GM23338 (cell line): Measurements from ENCODE around the gene TCTN3. TPM values are rescaled to one million over a fixed set of nuclear protein-coding genes. Genes with fewer than 3 reads are reported as not detected.

Source experiments
- ATAC-seq: fragments of 200-7000 bp; cut with Tn5 transposase; 3 replicates; pipeline ENCODE4 v1.9.1; 2020
- DNase-seq: peaks from one replicate; pipeline ENCODE4 v3.0.0-alpha.2; 2015; ENCODE audit warnings: low spot score
- H2AFZ ChIP-seq: fragments of 200-600 bp; sonication (generic); 2 replicates; pipeline ENCODE4 v1.8.0; 2016; ENCODE audit warnings: antibody characterized with exemption, mild to moderate bottlenecking, moderate library complexity
- H3F3A ChIP-seq: fragments of 200-600 bp; sonication (generic); replicated peaks from 2 replicates; pipeline ENCODE4 v1.8.0; 2017; ENCODE audit warnings: antibody characterized with exemption, mixed run types, low read depth
- H3K27ac ChIP-seq: fragments of 200-600 bp; sonication (generic); 2 replicates; pipeline ENCODE4 v1.6.1; 2016; ENCODE audit warnings: low read depth
- H3K27me3 ChIP-seq: fragments of 200-600 bp; sonication (generic); 2 replicates; pipeline ENCODE4 v1.8.0; 2016; ENCODE audit warnings: mild to moderate bottlenecking, mixed run types, moderate library complexity; ENCODE audit not compliant: insufficient read depth
- H3K36me3 ChIP-seq: fragments of 200-600 bp; sonication (generic); 2 replicates; pipeline ENCODE4 v1.8.0; 2016; ENCODE audit warnings: mild to moderate bottlenecking; ENCODE audit not compliant: insufficient read depth
- H3K4me1 ChIP-seq: fragments of 200-600 bp; sonication (generic); 2 replicates; pipeline ENCODE4 v1.8.0; 2016; ENCODE audit warnings: mild to moderate bottlenecking, moderate library complexity; ENCODE audit not compliant: insufficient read depth
- H3K4me2 ChIP-seq: fragments of 200-600 bp; sonication (generic); 2 replicates; pipeline ENCODE4 v1.7.1; 2017; ENCODE audit warnings: mixed run types
- H3K4me3 ChIP-seq: fragments of 200-600 bp; sonication (generic); 2 replicates; pipeline ENCODE4 v1.6.1; 2016; ENCODE audit warnings: mixed run types
- H3K79me2 ChIP-seq: fragments of 200-600 bp; sonication (generic); replicated peaks from 2 replicates; pipeline ENCODE4 v1.8.0; 2017; ENCODE audit warnings: mild to moderate bottlenecking; ENCODE audit not compliant: insufficient read depth
- H3K9me2 ChIP-seq: fragments of 200-600 bp; sonication (generic); 2 replicates; pipeline ENCODE4 v1.8.0; 2017; ENCODE audit not compliant: insufficient read depth
- H4K20me1 ChIP-seq: fragments of 200-600 bp; sonication (generic); replicated peaks from 2 replicates; pipeline ENCODE4 v1.8.0; 2017; ENCODE audit warnings: mild to moderate bottlenecking; ENCODE audit not compliant: insufficient read depth
- H3K27ac Mint-ChIP-seq: 2 replicates; pipeline ENCODE4 v1.8.0; 2020; ENCODE audit warnings: inconsistent platforms, mild to moderate bottlenecking, moderate library complexity, mixed read lengths
- H3K27me3 Mint-ChIP-seq: 3 replicates; pipeline ENCODE4 v1.8.0; 2022; ENCODE audit warnings: low read depth, mild to moderate bottlenecking, moderate library complexity, mixed read lengths, inconsistent platforms; ENCODE audit not compliant: insufficient read depth, poor library complexity
- H3K36me3 Mint-ChIP-seq: 3 replicates; pipeline ENCODE4 v1.8.0; 2021; ENCODE audit warnings: low read depth, mild to moderate bottlenecking, inconsistent platforms, moderate library complexity, mixed read lengths
- H3K4me1 Mint-ChIP-seq: 3 replicates; pipeline ENCODE4 v1.8.0; 2020; ENCODE audit warnings: mild to moderate bottlenecking, inconsistent platforms, mixed read lengths
- H3K4me3 Mint-ChIP-seq: 3 replicates; pipeline ENCODE4 v1.8.0; 2021; ENCODE audit warnings: moderate library complexity, mild to moderate bottlenecking, inconsistent platforms, mixed read lengths
- H3K9me3 Mint-ChIP-seq: 3 replicates; pipeline ENCODE4 v1.8.0; 2020; ENCODE audit warnings: moderate library complexity, mild to moderate bottlenecking, inconsistent platforms, mixed read lengths
- CTCF ChIP-seq, 2 experiments: fragments of 200-600 bp in 1 of 2; sonication (generic) in 1 of 2; conservative IDR thresholded peaks; 2 replicates each; pipeline versions ENCODE4 v1.5.1 to v1.6.1; 2016 to 2017; ENCODE audit warnings: antibody characterized with exemption in 2 of 2, low read depth in 2 of 2, mild to moderate bottlenecking in 2 of 2, moderate library complexity in 1 of 2
- ETS1 ChIP-seq: IDR thresholded peaks from 2 replicates; pipeline ENCODE4 v1.6.1; 2016; ENCODE audit warnings: antibody characterized with exemption
- EZH2phosphoT487 ChIP-seq: fragments of 200-600 bp; sonication (generic); IDR thresholded peaks from one replicate; pipeline ENCODE4 v1.8.1; 2018; ENCODE audit warnings: antibody characterized with exemption; ENCODE audit not compliant: unreplicated experiment
- POLR2AphosphoS5 ChIP-seq: IDR thresholded peaks from 2 replicates; pipeline ENCODE4 v1.6.1; 2016; ENCODE audit warnings: antibody characterized with exemption, low read depth
- REST ChIP-seq: IDR thresholded peaks from one replicate; pipeline ENCODE4 v1.6.1; 2018; ENCODE audit warnings: antibody characterized with exemption; ENCODE audit not compliant: unreplicated experiment
- STAT1 ChIP-seq: IDR thresholded peaks from one replicate; pipeline ENCODE4 v1.6.1; 2016; ENCODE audit warnings: antibody characterized with exemption; ENCODE audit not compliant: unreplicated experiment
- ZNF331 ChIP-seq: fragments of 250-450 bp; sonication (Bioruptor Pico); IDR thresholded peaks from 2 replicates; pipeline ENCODE4 v1.5.0; 2020; ENCODE audit warnings: low read depth, mild to moderate bottlenecking, moderate library complexity
- ZNF462 ChIP-seq: fragments of 250-450 bp; sonication (Bioruptor Pico); IDR thresholded peaks from 2 replicates; pipeline ENCODE4 v1.5.0; 2020; ENCODE audit warnings: mild to moderate bottlenecking, moderate library complexity
- polyA plus RNA-seq: library from polyadenylated mRNA; unstranded; fragments of >200 nt; fragmentation: Nextera tagmentation; extraction: Ambion mirVana; gene quantifications from 2 replicates; pipeline ENCODE4 v1.2.1, GENCODE V29; 2016
- total RNA-seq: library from RNA; depleted of rRNA; stranded (reverse); fragments of >200 nt; shearing (Covaris generic); gene quantifications from 2 replicates; pipeline ENCODE4 v1.2.3, GENCODE V29; 2014

TCTN3 gene
- total and polyA plus RNA-seq, 2 experiments from 2014 or later = 29.7 to 32.4 TPM

DNA sequence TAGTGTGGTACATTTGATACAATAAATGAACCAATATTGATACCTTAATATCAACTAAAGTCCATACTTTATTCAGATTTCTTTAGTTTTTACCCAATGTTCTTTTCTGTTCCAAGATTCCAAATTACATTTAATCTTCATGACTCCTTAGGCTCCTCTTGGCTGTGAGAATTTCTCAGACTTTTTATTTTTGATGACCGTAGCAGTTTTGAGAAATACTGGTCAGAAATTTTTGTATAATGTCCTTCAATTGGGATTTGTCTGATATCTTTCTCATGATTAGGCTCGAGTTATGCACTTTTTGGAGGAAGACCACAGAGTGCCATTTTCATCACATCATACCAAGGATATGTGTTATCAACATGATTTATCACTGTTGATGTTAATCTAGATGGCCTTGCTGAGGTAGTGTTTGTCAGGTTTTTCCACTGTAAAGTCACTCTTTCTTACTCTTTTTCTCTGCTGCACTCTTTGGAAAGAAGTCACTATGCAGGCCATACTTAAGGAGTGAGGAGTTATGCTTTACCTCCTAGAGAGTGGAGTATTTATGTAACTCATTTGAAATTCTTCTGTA, 49.3 kb upstream of the TCTN3 start (continued):
- no peak for TF ChIP-seq POLR2AphosphoS5
- TF ChIP-seq STAT1 = no peak
- no peak for TF ChIP-seq ZNF462 (CRISPR knock-in tag)

- Histone ChIP-seq H3K27ac (no peak overlapping the region), H3K4me3 (no peak overlapping the region), H3K4me2 (no peak overlapping the region), H2AFZ (peak overlapping the region; percentile 84; the same call in 1 of the 2 replicates), H3F3A (no peaks in the 10 kb centered on the region), H3K9me2 (0 out of 2 replicates have a peak, but pooled peaks cover 9% of the 10 kb centered on the region), H4K20me1 (no peaks in the 10 kb centered on the region), H3K36me3 (no peaks in the 10 kb centered on the region), H3K79me2 (no peaks in the 10 kb centered on the region), H3K27me3 (no peaks in the 10 kb centered on the region), H3K4me1 (peaks cover 10% of the 10 kb centered on the region)
- H3K27ac Mint-ChIP-seq = peak overlapping the region; percentile 45
- H3K4me1 Mint-ChIP-seq = peaks cover 16% of the 10 kb centered on the region
- H3K36me3 Mint-ChIP-seq = no peaks in the 10 kb centered on the region
- no peaks in the 10 kb centered on the region for H3K27me3 Mint-ChIP-seq
- no peak overlapping the region for H3K4me3 Mint-ChIP-seq
- no peak for DNase-seq
- no peaks in the 10 kb centered on the region; the same call in 1 of the 3 replicates for H3K9me3 Mint-ChIP-seq
- no peak for ATAC-seq
- TF ChIP-seq CTCF (conservative IDR thresholded peaks at IDR 0.05; ENCODE audit: low read depth in 2 of 2) (no peak), ZNF331 (CRISPR knock-in tag) (no peak), EZH2phosphoT487 (no peak), REST (no peak), STAT1 (no peak), ETS1 (no peak)
Observed at GRCh38 chr10:95742485-95742884, 48.8 kb upstream of the TCTN3 start.
